GM23338 (cell line): ENCODE measurements around the gene NGF. TPM values are rescaled to one million over a fixed set of nuclear protein-coding genes. Genes with fewer than 3 reads are reported as not detected.

Experiments
- ATAC-seq: fragments of 200-7000 bp; cut with Tn5 transposase; 3 replicates; pipeline ENCODE4 v1.9.1; 2020
- DNase-seq: peaks from one replicate; pipeline ENCODE4 v3.0.0-alpha.2; 2015; ENCODE audit warnings: low spot score
- H2AFZ ChIP-seq: fragments of 200-600 bp; sonication (generic); 2 replicates; pipeline ENCODE4 v1.8.0; 2016; ENCODE audit warnings: antibody characterized with exemption, mild to moderate bottlenecking, moderate library complexity
- H3F3A ChIP-seq: fragments of 200-600 bp; sonication (generic); replicated peaks from 2 replicates; pipeline ENCODE4 v1.8.0; 2017; ENCODE audit warnings: antibody characterized with exemption, mixed run types, low read depth
- H3K27ac ChIP-seq: fragments of 200-600 bp; sonication (generic); 2 replicates; pipeline ENCODE4 v1.6.1; 2016; ENCODE audit warnings: low read depth
- H3K27me3 ChIP-seq: fragments of 200-600 bp; sonication (generic); 2 replicates; pipeline ENCODE4 v1.8.0; 2016; ENCODE audit warnings: mild to moderate bottlenecking, mixed run types, moderate library complexity; ENCODE audit not compliant: insufficient read depth
- H3K36me3 ChIP-seq: fragments of 200-600 bp; sonication (generic); 2 replicates; pipeline ENCODE4 v1.8.0; 2016; ENCODE audit warnings: mild to moderate bottlenecking; ENCODE audit not compliant: insufficient read depth
- H3K4me1 ChIP-seq: fragments of 200-600 bp; sonication (generic); 2 replicates; pipeline ENCODE4 v1.8.0; 2016; ENCODE audit warnings: mild to moderate bottlenecking, moderate library complexity; ENCODE audit not compliant: insufficient read depth
- H3K4me2 ChIP-seq: fragments of 200-600 bp; sonication (generic); 2 replicates; pipeline ENCODE4 v1.7.1; 2017; ENCODE audit warnings: mixed run types
- H3K4me3 ChIP-seq: fragments of 200-600 bp; sonication (generic); 2 replicates; pipeline ENCODE4 v1.6.1; 2016; ENCODE audit warnings: mixed run types
- H3K79me2 ChIP-seq: fragments of 200-600 bp; sonication (generic); replicated peaks from 2 replicates; pipeline ENCODE4 v1.8.0; 2017; ENCODE audit warnings: mild to moderate bottlenecking; ENCODE audit not compliant: insufficient read depth
- H3K9me2 ChIP-seq: fragments of 200-600 bp; sonication (generic); 2 replicates; pipeline ENCODE4 v1.8.0; 2017; ENCODE audit not compliant: insufficient read depth
- H4K20me1 ChIP-seq: fragments of 200-600 bp; sonication (generic); replicated peaks from 2 replicates; pipeline ENCODE4 v1.8.0; 2017; ENCODE audit warnings: mild to moderate bottlenecking; ENCODE audit not compliant: insufficient read depth
- H3K27ac Mint-ChIP-seq: 2 replicates; pipeline ENCODE4 v1.8.0; 2020; ENCODE audit warnings: inconsistent platforms, mild to moderate bottlenecking, moderate library complexity, mixed read lengths
- H3K27me3 Mint-ChIP-seq: 3 replicates; pipeline ENCODE4 v1.8.0; 2022; ENCODE audit warnings: low read depth, mild to moderate bottlenecking, moderate library complexity, mixed read lengths, inconsistent platforms; ENCODE audit not compliant: insufficient read depth, poor library complexity
- H3K36me3 Mint-ChIP-seq: 3 replicates; pipeline ENCODE4 v1.8.0; 2021; ENCODE audit warnings: low read depth, mild to moderate bottlenecking, inconsistent platforms, moderate library complexity, mixed read lengths
- H3K4me1 Mint-ChIP-seq: 3 replicates; pipeline ENCODE4 v1.8.0; 2020; ENCODE audit warnings: mild to moderate bottlenecking, inconsistent platforms, mixed read lengths
- H3K4me3 Mint-ChIP-seq: 3 replicates; pipeline ENCODE4 v1.8.0; 2021; ENCODE audit warnings: moderate library complexity, mild to moderate bottlenecking, inconsistent platforms, mixed read lengths
- H3K9me3 Mint-ChIP-seq: 3 replicates; pipeline ENCODE4 v1.8.0; 2020; ENCODE audit warnings: moderate library complexity, mild to moderate bottlenecking, inconsistent platforms, mixed read lengths
- CREB1 ChIP-seq: fragments of 250-450 bp; sonication (Bioruptor Pico); IDR thresholded peaks from 2 replicates; pipeline ENCODE4 v1.5.0; 2020; ENCODE audit warnings: low read depth, mild to moderate bottlenecking, moderate library complexity
- ETS1 ChIP-seq: IDR thresholded peaks from 2 replicates; pipeline ENCODE4 v1.6.1; 2016; ENCODE audit warnings: antibody characterized with exemption
- EZH2 ChIP-seq: fragments of 200-600 bp; sonication (generic); IDR thresholded peaks from one replicate; pipeline ENCODE4 v1.8.0; 2017; ENCODE audit warnings: antibody characterized with exemption, mild to moderate bottlenecking, low read depth; ENCODE audit not compliant: unreplicated experiment
- EZH2phosphoT487 ChIP-seq: fragments of 200-600 bp; sonication (generic); IDR thresholded peaks from one replicate; pipeline ENCODE4 v1.8.1; 2018; ENCODE audit warnings: antibody characterized with exemption; ENCODE audit not compliant: unreplicated experiment
- JUNB ChIP-seq: IDR thresholded peaks from one replicate; pipeline ENCODE4 v1.6.1; 2016; ENCODE audit warnings: antibody characterized with exemption; ENCODE audit not compliant: unreplicated experiment
- NANOG ChIP-seq: IDR thresholded peaks from 2 replicates; pipeline ENCODE4 v1.6.1; 2016; ENCODE audit warnings: antibody characterized with exemption, borderline replicate concordance
- POLR2AphosphoS5 ChIP-seq: IDR thresholded peaks from 2 replicates; pipeline ENCODE4 v1.6.1; 2016; ENCODE audit warnings: antibody characterized with exemption, low read depth
- STAT1 ChIP-seq: IDR thresholded peaks from one replicate; pipeline ENCODE4 v1.6.1; 2016; ENCODE audit warnings: antibody characterized with exemption; ENCODE audit not compliant: unreplicated experiment
- ZNF114 ChIP-seq: fragments of 250-450 bp; sonication (Bioruptor Pico); IDR thresholded peaks from 2 replicates; pipeline ENCODE4 v1.5.0; 2020; ENCODE audit warnings: mild to moderate bottlenecking, moderate library complexity
- ZNF331 ChIP-seq: fragments of 250-450 bp; sonication (Bioruptor Pico); IDR thresholded peaks from 2 replicates; pipeline ENCODE4 v1.5.0; 2020; ENCODE audit warnings: low read depth, mild to moderate bottlenecking, moderate library complexity
- ZNF462 ChIP-seq: fragments of 250-450 bp; sonication (Bioruptor Pico); IDR thresholded peaks from 2 replicates; pipeline ENCODE4 v1.5.0; 2020; ENCODE audit warnings: mild to moderate bottlenecking, moderate library complexity
- polyA plus RNA-seq: library from polyadenylated mRNA; unstranded; fragments of >200 nt; fragmentation: Nextera tagmentation; extraction: Ambion mirVana; gene quantifications from 2 replicates; pipeline ENCODE4 v1.2.1, GENCODE V29; 2016
- total RNA-seq: library from RNA; depleted of rRNA; stranded (reverse); fragments of >200 nt; shearing (Covaris generic); gene quantifications from 2 replicates; pipeline ENCODE4 v1.2.3, GENCODE V29; 2014

The NGF gene
- total and polyA plus RNA-seq, 2 experiments from 2014 or later = 0.28 to 0.92 TPM

GRCh38 chr1:115239148-115239422 lies 99.0 kb downstream of the NGF start:
- Mint-ChIP-seq H3K36me3 (no peaks in the 10 kb centered on the region), H3K4me1 (peaks cover 3% of the 10 kb centered on the region; the same call in 2 of the 3 replicates), H3K27ac (no peak overlapping the region), H3K27me3 (no peaks in the 10 kb centered on the region), H3K4me3 (no peak overlapping the region), H3K9me3 (0 out of 3 replicates have a peak, but pooled peaks cover under 1% of the 10 kb centered on the region)
- H3F3A ChIP-seq = no peaks in the 10 kb centered on the region
- H3K9me2 ChIP-seq = peaks cover 7% of the 10 kb centered on the region; the same call in 1 of the 2 replicates
- no peak overlapping the region for H3K27ac ChIP-seq
- no peaks in the 10 kb centered on the region for H3K4me1 ChIP-seq
- H3K4me3 ChIP-seq = no peak overlapping the region
- DNase-seq (no peak), ATAC-seq (no peak)
- H3K27me3 ChIP-seq = no peaks in the 10 kb centered on the region
- H3K4me2 ChIP-seq = no peak overlapping the region
- no peak for TF ChIP-seq CREB1 (CRISPR knock-in tag)
- no peak for TF ChIP-seq EZH2phosphoT487
- TF ChIP-seq ETS1 = no peak
- TF ChIP-seq NANOG = no peak
- no peak for TF ChIP-seq POLR2AphosphoS5
- no peak overlapping the region for H2AFZ ChIP-seq
- H3K36me3 ChIP-seq = no peaks in the 10 kb centered on the region
- H4K20me1 ChIP-seq = no peaks in the 10 kb centered on the region
- H3K79me2 ChIP-seq = no peaks in the 10 kb centered on the region

GRCh38 chr1:115238336-115239147 lies 99.5 kb downstream of the NGF start:
- H3K4me1 Mint-ChIP-seq = peaks cover 3% of the 10 kb centered on the region; the same call in 2 of the 3 replicates
- H3K27me3 ChIP-seq = no peaks in the 10 kb centered on the region
- H4K20me1 ChIP-seq = no peaks in the 10 kb centered on the region
- H3K36me3 ChIP-seq = no peaks in the 10 kb centered on the region
- H2AFZ ChIP-seq = no peak overlapping the region
- no peaks in the 10 kb centered on the region for H3K79me2 ChIP-seq
- no peak for ATAC-seq
- H3K4me2 ChIP-seq = no peak overlapping the region
- H3K27ac Mint-ChIP-seq = no peak overlapping the region
- DNase-seq = no peak
- H3F3A ChIP-seq = no peaks in the 10 kb centered on the region
- H3K9me2 ChIP-seq = peaks cover 7% of the 10 kb centered on the region; the same call in 1 of the 2 replicates
- H3K4me3 Mint-ChIP-seq = no peak overlapping the region
- no peaks in the 10 kb centered on the region for H3K36me3 Mint-ChIP-seq
- no peaks in the 10 kb centered on the region for H3K27me3 Mint-ChIP-seq
- no peak overlapping the region for H3K27ac ChIP-seq
- H3K9me3 Mint-ChIP-seq = no peaks in the 10 kb centered on the region
- H3K4me3 ChIP-seq = no peak overlapping the region
- no peaks in the 10 kb centered on the region for H3K4me1 ChIP-seq
- TF ChIP-seq ZNF114 (CRISPR knock-in tag) (no peak), EZH2phosphoT487 (no peak), ZNF331 (no peak), POLR2AphosphoS5 (no peak), STAT1 (no peak), NANOG (no peak), CREB1 (CRISPR knock-in tag) (no peak), JUNB (no peak), ETS1 (no peak), EZH2 (no peak), ZNF462 (no peak)
